Lower lobe of right lung (tissue), 2 donors: Measurements from ENCODE around the gene TRMU. TPM values are rescaled to one million over a fixed set of nuclear protein-coding genes. Genes with fewer than 3 reads are reported as not detected.
A peak's percentile ranks its signal among the peaks of the same experiment; 100 is the strongest.

ENCODE experiments used
- ATAC-seq, 2 donors: fragments of 200-7000 bp; cut with Tn5 transposase; one replicate each; pipeline ENCODE4 v1.9.1; 2020 to 2022; ENCODE audit warnings: mild to moderate bottlenecking in 2 of 2, moderate library complexity in 2 of 2
- DNase-seq: peaks from one replicate; pipeline ENCODE4 v3.0.0-alpha.2; 2020
- H3K27ac ChIP-seq: fragments of 200-600 bp; one replicate; pipeline ENCODE4 v1.8.0; 2022
- H3K27me3 ChIP-seq: fragments of 200-600 bp; one replicate; pipeline ENCODE4 v1.8.0; 2022; ENCODE audit warnings: low read depth
- H3K36me3 ChIP-seq: fragments of 200-600 bp; one replicate; pipeline ENCODE4 v1.8.0; 2022; ENCODE audit warnings: mild to moderate bottlenecking
- H3K4me1 ChIP-seq: fragments of 200-600 bp; one replicate; pipeline ENCODE4 v1.8.0; 2022
- H3K4me3 ChIP-seq: fragments of 200-600 bp; one replicate; pipeline ENCODE4 v1.8.0; 2022; ENCODE audit warnings: mild to moderate bottlenecking
- H3K9me3 ChIP-seq: fragments of 200-600 bp; one replicate; pipeline ENCODE4 v1.8.0; 2022
- CTCF ChIP-seq: fragments of 200-600 bp; IDR thresholded peaks from one replicate; pipeline ENCODE4 v1.8.0; 2022; ENCODE audit warnings: antibody characterized with exemption, mild to moderate bottlenecking
- intact Hi-C: fragments of 100-400 bp; cut with DNase I; formaldehyde crosslinking; loops from one replicate; pipeline ENCODE4 v1.11.0; 2022
- total RNA-seq: library from RNA; stranded (reverse); fragmentation: NEBNext Ultra II Directional; extraction: Animal tissue kit (Norgen Biotek cat#: 25700); gene quantifications from one replicate; pipeline ENCODE4 v1.2.1, GENCODE V29; 2021
- donor health status: DM: no; HTN: yes; CAD: no; lungs with severe emphysema.

TRMU gene
- total RNA-seq, 1 donor from 2014 or later: 33.5 TPM

DNA sequence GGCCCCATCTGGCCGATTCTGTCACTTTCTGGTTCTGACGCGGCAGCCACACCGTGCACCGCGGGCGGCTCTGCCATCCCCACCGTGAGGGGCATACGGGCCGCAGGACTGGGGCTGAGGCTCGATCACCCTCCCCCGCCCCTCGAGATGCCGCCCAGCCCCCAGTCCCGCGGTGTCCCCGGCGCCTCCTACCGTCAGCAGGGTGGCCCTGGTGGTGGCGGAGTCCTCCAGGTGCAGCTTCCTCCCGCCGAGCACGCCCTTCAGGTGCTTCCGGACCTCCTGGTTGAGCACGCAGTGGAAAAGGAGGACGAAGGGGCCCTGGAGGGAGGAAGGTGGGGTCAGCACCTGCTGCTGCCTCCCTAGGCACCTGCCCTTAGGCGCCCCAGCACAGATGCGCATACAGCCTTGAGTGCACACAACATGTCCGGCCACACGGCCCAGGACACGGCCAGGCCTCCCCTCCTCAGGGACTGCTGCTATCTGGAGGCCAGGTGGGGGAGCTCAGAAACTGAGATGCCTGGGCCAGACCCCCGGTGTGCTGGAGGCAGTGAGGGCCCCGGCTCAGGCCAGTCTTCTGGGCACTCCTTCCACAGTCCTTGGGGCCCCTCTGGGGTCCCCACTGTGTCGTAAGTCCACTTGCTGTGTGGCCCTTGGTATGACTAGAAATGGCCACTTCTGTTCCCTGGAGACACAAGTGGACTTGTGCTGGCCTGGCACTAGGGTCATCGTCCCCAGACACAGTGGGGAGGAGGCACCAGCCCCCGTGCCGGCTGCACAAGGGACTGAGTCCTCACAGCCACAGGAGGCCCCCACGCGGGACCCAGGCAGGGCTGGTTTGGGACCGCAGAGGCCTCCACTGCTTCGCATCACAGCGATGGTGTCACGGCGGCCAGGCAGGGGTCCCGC, 31.5 kb downstream of the TRMU start:
- Histone ChIP-seq H3K4me3 (no peak overlapping the region), H3K27me3 (peaks cover 12% of the 10 kb centered on the region), H3K27ac (no peak overlapping the region), H3K9me3 (no peaks in the 10 kb centered on the region), H3K4me1 (no peaks in the 10 kb centered on the region), H3K36me3 (peaks cover 35% of the 10 kb centered on the region)
- DNase-seq (peak; percentile 45), ATAC-seq (peak in 1 of 2 donors; percentile 4)
- intact Hi-C loops: loop anchor here (10.0 kb wide), 1 partner anchor 178 kb away; no protein-coding TSS in a partner anchor
- TF ChIP-seq CTCF: no peak

GRCh38 chr22:46367707-46368191, 32.2 kb downstream of the TRMU start:
- intact Hi-C loops: loop anchor here (10.0 kb wide), 1 partner anchor 177 kb away; no protein-coding TSS in a partner anchor
- H3K4me1 ChIP-seq: no peaks in the 10 kb centered on the region
- DNase-seq: peak; percentile 82
- TF ChIP-seq CTCF: peak; percentile 87
- H3K36me3 ChIP-seq: peaks cover 30% of the 10 kb centered on the region
- H3K9me3 ChIP-seq: no peaks in the 10 kb centered on the region
- no peak overlapping the region for H3K27ac ChIP-seq
- peaks cover 16% of the 10 kb centered on the region for H3K27me3 ChIP-seq
- ATAC-seq: peak; percentile 77 to 86
- H3K4me3 ChIP-seq: no peak overlapping the region

- Histone ChIP-seq H3K4me3 (no peak overlapping the region), H3K36me3 (peaks cover 24% of the 10 kb centered on the region), H3K9me3 (no peaks in the 10 kb centered on the region), H3K27ac (no peak overlapping the region), H3K4me1 (no peaks in the 10 kb centered on the region), H3K27me3 (peaks cover 16% of the 10 kb centered on the region)
- intact Hi-C loops: loop anchor here (10.0 kb wide), 1 partner anchor 176 kb away; no protein-coding TSS in a partner anchor
- peak; percentile 36 for DNase-seq
- no peak for ATAC-seq
- no peak for TF ChIP-seq CTCF
Observed at GRCh38 chr22:46368422-46368821, 32.9 kb downstream of the TRMU start.

GRCh38 chr22:46368871-46369715, 33.6 kb downstream of the TRMU start:
- DNase-seq (no peak), ATAC-seq (no peak)
- Histone ChIP-seq H3K9me3 (no peaks in the 10 kb centered on the region), H3K4me3 (no peak overlapping the region), H3K27ac (no peak overlapping the region), H3K4me1 (peaks cover 4% of the 10 kb centered on the region), H3K27me3 (peaks cover 16% of the 10 kb centered on the region), H3K36me3 (peaks cover 17% of the 10 kb centered on the region)
- TF ChIP-seq CTCF: no peak
- intact Hi-C loops: loop anchor here (10.0 kb wide), 1 partner anchor 176 kb away; no protein-coding TSS in a partner anchor
